Renal pelvis (tissue), 4 donors: ENCODE measurements around the gene SEPTIN8. TPM values are rescaled to one million over a fixed set of nuclear protein-coding genes. Genes with fewer than 3 reads are reported as not detected.

Source experiments
- DNase-seq: peaks from one replicate; pipeline ENCODE4 v3.0.0-alpha.2; 2013
- polyA plus RNA-seq, 3 donors: library from polyadenylated mRNA; unstranded; fragments of 120-200 nt; gene quantifications; one replicate each; pipeline ENCODE4 v1.2.1, GENCODE V29; 2013; ENCODE audit not compliant: insufficient read length in 3 of 3

The SEPTIN8 gene
- polyA plus RNA-seq, 3 donors = 79.1 to 87.7 (median 84.1) TPM

DNA sequence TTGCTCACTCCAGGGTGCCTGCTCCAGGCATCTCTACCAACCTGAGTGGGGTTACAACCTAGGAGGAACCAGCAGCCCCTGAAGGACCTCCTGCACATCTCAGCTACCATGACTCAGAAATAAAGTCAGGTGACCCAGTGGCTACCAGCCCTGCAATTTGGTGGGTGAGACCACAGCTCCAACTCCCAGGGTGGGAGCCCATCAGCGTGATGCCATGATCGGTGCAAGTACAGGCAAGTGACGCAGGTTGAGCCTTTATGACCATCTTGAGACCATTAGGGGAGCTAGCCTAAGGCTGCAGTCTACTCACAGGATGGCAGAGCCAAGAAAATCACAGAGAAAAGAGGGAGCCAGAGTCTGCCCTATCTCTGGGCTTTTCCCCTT lies 8.6 kb downstream of the SEPTIN8 start:
- no peak for DNase-seq

DNA sequence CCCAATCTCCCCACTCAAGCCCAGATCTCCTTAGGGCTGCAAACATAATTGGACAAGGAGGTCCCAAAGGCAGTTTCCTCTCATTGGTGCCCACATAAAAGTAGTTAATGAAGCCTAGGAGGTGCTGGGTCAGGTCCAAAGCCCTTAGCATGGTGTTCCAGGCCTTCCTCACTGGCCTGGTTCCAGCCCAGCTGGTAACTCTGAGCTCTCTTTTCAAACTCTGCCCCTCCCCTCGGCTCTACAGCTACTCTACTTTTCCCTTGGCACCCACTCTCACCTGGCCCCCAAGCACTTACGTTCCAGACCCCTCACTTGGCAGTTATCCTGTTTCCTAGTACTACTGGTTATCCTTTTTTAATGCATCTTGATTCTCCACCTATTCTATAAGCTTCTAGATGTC lies 9.9 kb downstream of the SEPTIN8 start:
- DNase-seq = no peak

DNA sequence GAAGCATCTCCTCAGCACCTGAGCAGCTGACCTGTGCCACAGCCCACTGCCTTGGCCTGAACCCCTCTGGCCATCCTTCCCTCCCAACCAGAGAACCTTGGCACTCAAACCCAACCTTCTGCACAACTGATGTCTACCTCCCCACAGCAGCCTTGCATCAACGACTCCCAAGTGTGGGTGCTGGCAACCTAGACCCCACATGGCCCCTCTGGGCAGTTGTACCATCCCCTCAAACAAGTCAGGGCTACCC lies 10.3 kb downstream of the SEPTIN8 start:
- no peak for DNase-seq

DNA sequence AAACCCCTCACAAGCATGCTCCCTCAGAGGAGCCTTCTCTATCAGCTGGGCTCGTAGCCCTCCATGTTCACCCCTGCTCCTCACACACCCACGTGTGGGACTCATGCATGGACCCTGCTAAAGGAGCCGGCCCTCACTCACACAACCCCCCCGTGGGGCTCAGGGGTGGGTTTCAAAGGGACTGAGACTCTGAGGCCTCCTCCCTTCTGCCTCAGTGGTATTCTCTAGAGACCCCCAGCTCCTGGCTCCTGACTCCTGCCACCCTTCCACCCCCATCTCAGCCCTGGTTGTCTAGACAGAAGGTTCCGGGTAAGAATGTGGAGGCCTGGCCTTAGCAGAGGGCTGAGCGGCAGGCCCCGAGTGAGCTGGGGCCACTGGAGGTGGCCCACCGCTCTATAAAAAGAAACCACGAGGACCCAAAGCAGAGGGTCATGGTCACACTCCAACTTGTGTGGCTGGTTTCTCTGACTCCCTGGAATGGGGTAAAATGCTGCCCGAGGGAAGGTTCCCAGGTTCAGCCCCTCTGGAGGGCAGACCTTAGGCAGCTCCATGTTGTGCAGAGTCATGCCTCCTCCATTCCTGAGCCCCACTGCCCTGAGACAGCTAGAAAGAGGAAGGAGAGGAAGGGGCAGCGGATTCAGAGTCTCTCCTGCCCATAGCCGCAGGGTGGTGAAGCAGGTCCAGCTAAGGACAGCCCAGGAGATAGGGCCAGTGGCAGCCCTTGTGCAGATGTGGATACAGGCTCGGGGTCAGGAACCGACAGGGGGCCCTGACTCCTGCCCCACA lies 10.8 kb downstream of the SEPTIN8 start:
- no peak for DNase-seq

DNA sequence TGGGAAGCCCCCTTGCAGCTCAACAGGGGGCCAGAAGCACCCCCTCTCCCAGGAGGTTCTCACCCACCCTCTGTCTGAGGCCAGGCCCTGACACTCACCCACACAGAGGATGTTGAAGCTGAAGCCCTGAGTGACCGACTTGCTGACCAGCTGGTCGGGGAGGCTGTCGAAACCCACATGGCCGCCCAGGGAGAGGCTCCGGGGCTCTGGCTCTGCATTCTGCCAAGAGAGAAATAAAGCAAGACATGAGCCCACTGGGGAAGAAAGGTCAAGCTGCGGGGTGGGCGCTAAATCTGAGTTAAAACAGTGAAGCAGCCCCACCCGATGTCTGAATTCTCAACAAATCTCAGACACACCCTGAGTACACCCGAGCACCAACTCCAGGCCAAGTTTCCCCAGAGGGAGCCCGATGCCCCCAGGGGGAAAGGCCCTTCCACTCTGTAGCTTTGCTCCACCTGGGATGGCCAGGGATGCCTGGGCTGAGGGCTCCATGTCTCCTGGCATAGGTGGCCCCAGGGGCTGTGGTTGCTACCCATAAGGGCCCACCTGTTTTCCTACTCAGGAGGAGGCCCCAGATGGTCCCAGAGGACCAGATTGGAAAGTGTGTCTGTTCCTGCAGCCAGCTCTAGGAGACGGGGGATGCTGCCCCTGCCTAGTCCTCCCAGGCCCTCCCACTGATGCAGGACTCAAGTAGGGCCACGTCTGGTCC lies 11.6 kb downstream of the SEPTIN8 start:
- no peak for DNase-seq

DNA sequence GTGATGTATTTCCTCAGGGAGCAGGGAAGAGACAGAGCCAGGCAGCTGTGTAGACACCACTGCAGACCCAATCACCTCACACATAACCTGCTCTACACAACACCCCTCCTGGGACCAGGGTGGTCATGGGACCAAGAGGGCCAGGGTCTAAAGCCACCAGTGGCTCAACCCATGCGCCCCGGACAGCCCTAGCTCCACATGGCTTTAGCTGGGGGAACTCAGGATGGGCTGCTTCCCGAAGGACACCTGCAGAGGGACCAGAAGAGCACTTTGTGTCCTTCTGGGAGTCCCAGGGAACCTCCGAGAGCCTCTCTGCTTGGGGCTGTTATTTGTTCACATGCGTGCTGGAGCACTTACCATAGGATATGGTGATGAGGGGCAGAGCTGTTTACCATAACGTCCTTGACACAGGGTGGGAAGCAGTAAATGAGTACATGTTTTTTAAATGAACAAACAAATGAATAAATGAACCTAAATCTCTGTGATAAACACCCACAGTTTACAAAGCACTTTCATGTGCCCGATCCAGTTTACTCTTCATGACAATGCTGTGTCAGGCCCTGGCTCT lies 12.3 kb downstream of the SEPTIN8 start:
- no peak for DNase-seq

DNA sequence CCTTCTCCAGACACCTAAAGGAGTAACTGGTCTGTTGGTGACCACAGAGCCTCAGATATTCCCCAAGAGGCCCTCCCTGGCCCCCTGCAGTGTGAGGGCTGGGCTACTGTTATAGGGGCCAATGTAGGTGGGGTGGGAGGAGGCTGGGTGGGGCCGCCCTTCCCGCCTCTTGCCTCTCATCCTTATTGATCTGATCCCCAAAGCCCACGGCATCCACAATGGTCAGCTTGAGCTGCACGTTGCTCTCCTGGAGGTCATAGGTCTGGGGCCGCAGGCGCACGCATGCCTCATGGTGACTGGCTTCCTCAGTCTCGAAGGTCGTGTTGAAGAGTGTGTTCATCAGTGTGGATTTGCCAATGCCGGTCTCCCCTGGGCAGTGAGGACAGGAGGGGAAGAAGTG lies 13.0 kb downstream of the SEPTIN8 start:
- no peak for DNase-seq

DNA sequence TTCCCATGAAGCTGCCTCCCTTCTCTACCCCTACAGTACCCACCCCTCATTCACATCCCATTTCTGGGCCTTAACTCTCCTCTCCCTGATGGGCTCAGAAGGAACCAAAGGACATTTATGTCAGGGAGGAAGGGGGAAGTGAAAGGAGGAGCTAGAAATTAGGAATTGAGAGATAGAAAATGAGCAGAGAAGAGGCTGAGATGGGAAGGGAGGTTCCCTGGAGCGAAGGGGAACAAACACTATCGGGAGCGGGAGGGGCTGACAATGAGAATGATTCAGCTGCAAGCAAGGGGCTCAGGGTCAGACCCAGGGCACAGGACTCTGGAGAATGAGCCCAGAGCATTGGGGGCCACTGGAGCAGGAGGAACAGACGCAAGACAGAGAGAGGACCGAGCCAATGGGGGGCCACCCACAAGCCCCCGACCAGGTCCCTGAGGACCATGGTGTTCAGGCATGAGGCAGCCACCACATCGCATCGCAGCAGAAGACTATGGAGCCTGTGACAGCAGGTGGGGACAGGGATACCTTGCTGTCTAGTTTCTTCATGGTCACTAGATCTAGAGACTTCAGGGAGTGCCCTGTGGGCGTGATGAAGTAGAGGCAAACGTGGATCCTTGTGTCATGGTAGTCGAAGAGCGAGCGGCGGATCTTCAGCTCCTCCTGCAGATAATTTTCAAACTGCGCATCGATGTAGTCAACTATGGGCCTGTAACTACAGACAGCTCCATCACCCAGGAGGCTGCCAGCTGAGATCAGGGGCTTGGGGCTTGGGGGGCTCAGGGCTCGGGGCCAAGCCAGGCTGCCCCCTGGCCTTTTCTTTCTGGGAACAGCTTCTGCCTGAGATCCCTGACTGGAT lies 13.6 kb downstream of the SEPTIN8 start:
- no peak for DNase-seq

DNA sequence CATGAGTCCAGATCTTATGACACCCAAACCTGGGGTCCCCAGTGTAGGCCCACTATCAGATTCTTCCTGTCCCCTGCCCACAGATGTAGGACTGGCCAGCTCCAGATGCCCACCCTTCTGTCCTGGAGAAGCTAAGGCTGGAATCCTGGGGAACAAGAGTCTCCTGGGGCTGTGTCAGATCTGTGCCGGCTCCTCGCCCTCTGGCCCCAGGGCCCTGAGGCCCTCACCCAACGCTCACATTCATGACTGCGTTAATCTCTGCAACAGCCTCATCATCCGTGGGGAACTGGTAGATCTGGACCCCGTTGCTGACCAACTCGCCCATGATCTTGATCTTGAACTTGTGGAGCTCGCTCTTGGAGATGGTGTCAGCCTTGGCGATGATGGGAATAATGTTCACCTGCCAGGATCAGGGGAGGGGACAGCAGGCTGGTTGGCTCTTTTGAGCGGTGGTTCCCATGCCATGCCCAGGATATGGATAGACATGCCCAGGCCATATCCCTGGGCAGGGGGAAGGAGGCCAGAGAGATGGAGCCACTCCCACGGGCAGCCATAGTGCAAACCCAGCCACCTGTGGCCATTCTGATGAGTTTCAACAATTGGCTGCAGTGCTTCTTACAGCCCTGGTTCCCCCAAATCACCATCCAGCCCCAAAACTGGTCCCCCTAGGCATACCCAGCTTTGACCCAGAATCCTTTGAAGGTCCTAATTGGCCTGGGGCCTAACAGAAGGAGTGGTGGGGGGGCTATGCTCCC lies 14.6 kb downstream of the SEPTIN8 start:
- no peak for DNase-seq

DNA sequence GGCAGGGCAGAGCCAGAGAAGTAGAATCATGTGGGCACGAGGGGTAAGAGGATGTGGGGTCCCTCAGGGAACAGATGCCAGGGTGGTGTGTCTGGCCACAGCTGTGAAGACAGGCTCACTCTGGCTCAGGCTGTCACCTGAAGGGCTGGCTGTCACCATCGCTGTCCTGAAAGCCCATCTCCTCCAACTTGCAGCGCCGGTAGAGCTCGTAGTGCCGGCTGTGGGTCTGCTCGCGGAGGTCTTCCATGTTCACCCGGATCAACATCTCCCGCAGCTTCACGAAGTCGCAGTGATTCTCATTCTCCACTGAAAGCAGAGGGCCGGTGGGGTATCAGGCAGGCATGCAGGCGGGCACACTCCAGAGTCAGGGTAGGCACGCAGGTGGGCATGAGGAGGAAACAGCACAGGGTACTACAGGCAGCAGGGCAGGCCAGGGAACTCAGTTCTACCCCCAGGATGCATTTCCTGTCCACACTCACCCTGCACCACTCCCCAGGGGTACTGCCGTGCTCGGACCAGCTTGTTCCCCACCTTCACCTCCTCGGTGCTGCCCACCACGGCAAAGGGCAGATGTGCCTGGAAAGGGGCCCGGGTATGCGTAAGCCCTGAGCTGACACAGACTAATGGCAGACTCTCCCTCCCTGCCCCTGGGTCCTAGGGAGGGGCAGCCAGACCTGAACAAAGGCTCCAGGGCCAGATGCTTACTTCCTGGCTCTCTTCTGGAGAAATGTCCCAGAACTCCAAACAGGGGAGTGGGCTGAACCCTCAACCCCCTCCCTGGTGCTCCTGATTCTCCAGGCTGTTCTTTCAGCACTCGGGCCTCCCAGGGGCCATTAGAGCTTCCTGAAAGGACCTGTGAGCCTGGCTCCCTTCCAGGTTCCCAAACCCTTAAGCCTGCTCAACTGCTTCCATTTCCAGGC lies 15.5 kb downstream of the SEPTIN8 start:
- DNase-seq = no peak

DNA sequence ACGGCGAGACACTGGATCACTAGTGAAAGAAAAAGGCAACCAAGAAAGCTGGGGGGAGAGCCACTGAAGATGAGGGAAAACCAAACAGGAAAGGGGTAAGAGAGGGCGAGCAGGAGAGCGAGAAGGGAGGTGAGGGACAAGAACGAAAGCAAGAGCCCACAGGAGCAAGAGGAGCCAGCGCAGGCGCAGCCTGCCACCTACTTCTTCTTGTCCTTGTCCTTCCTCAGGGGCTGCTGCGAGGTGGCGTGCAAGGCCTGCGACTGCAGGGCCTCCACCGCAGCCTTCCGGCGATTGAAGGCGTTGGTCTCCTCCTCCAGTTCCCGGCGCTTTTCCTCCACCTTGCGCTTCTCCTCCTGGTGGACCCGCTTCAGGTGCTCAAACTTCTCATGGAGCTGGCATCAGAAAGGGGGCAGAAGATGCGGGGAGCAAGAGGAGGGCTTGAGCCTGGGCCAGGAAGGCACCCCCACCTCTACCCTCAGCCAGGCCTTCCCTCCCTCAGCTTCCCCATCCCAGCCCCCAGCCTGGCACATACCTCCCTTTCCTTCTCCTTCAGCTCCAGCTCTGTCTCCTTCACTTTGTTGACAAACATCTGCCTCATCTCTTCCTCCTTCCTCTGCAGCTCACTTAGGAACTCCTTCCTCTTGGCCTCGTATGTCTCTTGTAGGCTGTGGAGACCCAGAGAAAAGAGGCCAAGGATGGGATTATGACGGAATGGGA lies 16.3 kb downstream of the SEPTIN8 start:
- no peak for DNase-seq

DNA sequence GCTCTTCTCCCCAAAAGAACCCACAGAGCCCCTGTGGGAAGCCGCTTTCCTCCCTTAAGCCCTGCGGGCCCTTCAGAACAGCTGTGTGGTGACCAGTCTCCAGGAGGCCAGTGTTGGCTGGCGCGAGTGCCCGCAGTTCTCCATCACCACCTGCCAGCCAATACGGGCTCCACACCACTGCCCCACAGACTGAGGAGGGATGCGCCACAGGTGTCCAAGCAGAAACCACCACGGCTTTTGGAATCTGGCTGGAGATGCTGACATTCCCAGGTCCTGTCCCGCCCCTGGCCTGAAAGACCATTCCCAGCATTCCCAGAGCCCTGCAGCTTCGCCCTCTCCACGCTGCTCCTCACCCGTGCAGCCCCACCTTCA lies 17.0 kb downstream of the SEPTIN8 start:
- DNase-seq = no peak

DNA sequence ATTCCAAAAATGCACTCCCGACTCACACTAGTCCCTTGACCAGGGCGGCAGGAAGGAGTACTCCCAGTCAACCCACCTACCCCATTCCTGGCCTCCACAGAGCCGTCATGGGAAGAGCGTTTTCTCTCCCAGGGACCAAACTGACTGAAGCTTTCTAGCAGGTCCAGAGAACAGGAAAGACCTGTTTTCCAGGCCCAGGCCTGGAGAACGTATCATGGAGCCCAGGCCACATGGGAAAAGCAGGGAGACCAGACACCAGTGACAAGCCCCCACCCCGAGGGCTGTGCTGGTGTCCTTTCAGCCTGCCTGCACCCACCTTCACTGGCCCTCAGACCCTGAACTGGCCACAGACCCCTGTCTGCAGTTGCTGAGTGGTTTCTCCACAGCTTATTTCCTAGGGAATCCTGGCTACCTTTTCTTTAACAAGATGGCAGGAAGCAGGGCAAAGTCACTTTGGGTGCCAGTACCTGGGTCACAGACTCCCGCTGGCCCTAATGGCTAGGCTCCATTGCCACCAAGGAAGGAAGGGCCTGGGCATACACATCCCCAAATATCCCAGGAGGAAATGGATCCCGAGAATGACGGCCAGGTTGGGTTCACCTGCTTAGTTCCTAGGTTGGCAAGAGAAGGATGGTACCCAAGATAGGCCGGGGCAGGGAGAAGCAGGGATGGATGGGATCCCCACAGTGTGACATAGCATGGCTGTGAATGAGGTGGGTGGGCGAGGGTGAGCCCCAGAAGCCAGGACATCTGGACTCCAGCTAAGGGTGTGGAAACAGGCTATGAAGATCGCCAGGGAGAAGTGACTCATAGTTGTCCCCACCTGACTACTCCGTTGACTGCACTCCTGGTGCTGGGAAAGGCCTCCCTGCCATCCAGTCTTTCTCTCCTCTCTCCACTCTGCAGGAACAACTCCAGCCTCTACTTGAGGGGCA lies 17.7 kb downstream of the SEPTIN8 start:
- no peak for DNase-seq

DNA sequence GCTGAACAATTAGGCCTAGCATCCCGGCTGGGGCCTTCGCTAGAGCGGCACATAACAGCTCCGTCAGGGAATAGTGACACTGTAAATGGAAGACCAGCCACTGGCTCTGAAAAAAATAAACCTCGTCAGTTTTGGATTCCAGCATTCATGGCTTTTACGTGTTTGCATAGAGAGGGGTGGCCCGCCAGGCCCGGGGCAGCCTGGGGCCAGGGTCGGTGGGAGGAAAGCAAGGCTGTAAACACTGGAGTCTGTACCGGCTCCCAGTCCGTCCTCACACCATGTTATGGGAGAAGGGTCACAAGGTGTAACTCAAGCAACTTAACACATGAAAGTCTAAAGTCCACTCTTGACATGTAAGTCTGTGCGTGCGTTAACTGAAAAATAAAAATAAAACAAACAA lies 18.6 kb downstream of the SEPTIN8 start:
- DNase-seq = no peak

DNA sequence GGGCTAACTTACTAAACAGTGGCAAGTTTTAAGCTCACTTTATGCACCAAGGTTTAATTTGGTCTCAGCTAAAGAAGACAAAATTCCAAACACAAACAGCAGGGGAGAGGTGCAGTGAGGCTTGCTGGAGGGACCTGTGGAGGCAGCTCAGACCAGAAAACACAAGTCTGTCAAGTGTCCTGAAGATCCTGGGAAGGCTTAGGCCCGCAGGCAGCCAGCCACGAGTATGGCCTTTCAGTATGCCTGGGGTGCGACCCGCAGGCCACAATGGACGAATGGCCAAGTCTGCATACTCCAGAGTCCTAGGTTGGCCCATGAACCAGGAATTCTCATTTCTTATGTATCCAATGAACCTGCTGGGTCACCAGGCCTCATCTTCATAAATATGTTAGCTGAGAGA lies 20.5 kb downstream of the SEPTIN8 start:
- no peak for DNase-seq

DNA sequence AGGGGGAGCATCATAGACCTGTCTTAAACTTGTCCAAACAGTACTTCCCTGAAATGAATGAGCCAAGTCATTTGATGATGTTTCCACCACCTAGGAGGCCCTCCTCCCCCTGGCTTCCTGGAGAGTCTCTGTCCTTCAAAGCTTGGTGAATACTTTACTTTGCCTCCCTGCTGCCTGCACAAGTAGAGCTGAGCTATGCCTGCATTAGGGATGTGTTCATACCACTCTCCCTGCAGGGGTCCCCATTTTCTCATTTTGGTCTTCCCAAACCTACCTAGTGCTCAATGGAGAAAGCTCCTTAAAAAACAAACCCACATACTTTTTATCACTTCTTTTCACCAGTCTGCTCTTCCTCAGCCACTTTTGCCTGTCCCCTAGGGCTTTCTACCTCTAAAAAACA lies 22.1 kb downstream of the SEPTIN8 start:
- DNase-seq = no peak

DNA sequence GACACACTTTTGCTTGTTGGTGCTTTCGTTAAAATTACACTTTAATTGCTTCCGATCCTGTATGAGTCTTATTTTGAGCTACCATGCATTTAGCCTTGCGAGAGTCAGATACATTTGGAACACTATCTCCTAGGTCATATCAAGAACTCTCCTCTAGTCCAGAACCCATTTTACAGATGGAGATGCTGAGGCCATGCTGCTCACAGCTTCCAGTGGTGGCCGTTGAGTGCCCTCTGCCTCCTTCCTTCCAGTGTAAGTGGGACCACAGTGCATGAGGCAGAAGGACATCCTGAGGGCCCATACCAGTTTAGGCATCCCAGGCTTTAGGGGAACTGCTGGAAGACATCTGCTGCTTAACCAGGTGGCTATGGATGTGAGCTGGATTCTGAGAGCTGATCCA lies 22.9 kb downstream of the SEPTIN8 start:
- DNase-seq = no peak

DNA sequence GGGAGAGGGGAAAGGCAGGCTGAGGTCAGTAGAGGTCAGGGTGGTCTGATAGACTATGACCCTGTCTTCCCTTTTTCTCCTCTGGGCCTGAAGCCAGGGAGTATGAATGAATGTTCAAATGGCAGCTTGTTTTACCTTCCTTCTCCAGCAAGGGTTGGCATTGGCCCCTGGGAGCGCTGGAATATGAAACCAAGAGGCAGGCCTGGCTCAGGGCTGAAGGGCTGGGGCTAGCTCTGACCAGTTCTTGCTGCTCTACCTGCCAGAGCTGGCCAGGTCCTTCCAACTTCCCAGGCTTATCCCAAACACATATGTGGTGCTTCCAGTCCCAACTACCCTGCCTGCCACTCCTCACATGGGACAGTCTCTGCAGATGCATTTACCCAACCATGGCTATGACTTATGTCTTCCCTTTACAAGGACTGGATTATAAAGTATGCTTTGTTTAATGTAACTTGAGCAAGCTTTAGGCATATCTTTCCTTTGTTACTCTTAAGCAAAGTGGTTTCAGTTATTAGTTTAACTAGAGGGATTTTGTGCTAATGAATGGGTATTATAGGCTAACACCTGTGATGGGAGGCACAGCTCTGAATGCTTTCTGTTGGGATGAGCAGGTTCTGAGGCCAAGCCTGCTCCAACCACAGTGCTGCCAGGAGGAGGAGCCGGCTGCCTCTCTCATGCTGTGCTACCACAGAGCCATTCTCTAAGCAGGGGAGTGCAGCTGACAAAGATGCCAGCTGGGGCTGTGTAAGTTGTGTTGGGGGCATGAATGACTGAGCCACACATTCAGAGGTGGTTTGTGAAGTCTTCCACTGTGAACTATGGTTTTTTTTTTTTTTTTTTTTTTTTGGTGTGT lies 23.7 kb downstream of the SEPTIN8 start:
- DNase-seq = no peak
